Stimulated activated CD4-positive, alpha-beta T cell treated with anti-CD3 and anti-CD28 coated beads, TNF-alpha, amount 100 ng/mL, for 48 hours (primary cell): Measurements from ENCODE around the gene KCND2.
A peak's percentile ranks its signal among the peaks of the same experiment; 100 is the strongest.
"Not testable (repeated sequence)": the region's sequence is repeated elsewhere in the genome, so short reads cannot be mapped to it uniquely, and the experiment has no call there.

Experiments
- DNase-seq, 3 donors: peaks; one replicate each; pipeline ENCODE4 v3.0.0-alpha.2; 2020; ENCODE audit warnings: low read depth in 3 of 3

Gene KCND2

GRCh38 chr7:120502132-120502531, 229.2 kb downstream of the KCND2 start:
- no peak for DNase-seq

- no peak for DNase-seq
These were observed 229.8 kb downstream of the KCND2 start for GRCh38 chr7:120502825-120503224.

- DNase-seq: no peak
These were observed 231.4 kb downstream of the KCND2 start for GRCh38 chr7:120504386-120504785.

GRCh38 chr7:120505770-120506169, 232.8 kb downstream of the KCND2 start:
- DNase-seq: no peak

GRCh38 chr7:120512701-120513100, 239.7 kb downstream of the KCND2 start:
- no peak for DNase-seq

- DNase-seq: no peak
These were observed 246.2 kb downstream of the KCND2 start for GRCh38 chr7:120519224-120519623.

GRCh38 chr7:120521761-120522737, 249.1 kb downstream of the KCND2 start:
- DNase-seq: no peak

- DNase-seq: no peak
These were observed 251.0 kb downstream of the KCND2 start for GRCh38 chr7:120523985-120524384.

- DNase-seq: no peak
These were observed 254.0 kb downstream of the KCND2 start for GRCh38 chr7:120526902-120527509.

GRCh38 chr7:120529736-120530135, 256.8 kb downstream of the KCND2 start:
- no peak for DNase-seq

GRCh38 chr7:120538335-120538734, 265.4 kb downstream of the KCND2 start:
- no peak for DNase-seq

GRCh38 chr7:120539321-120539720, 266.3 kb downstream of the KCND2 start:
- DNase-seq: no peak

GRCh38 chr7:120547605-120548004, 274.6 kb downstream of the KCND2 start:
- DNase-seq: no peak

- DNase-seq: no peak
These were observed 277.6 kb downstream of the KCND2 start for GRCh38 chr7:120550494-120551048.

GRCh38 chr7:120553491-120553890, 280.5 kb downstream of the KCND2 start:
- DNase-seq: no peak

GRCh38 chr7:120554960-120555571, 282.1 kb downstream of the KCND2 start:
- DNase-seq: peak in 1 of 3 donors; percentile 8

GRCh38 chr7:120564145-120564544, 291.2 kb downstream of the KCND2 start:
- DNase-seq: no peak

- no peak for DNase-seq
These were observed 294.2 kb downstream of the KCND2 start for GRCh38 chr7:120567204-120567603.

- DNase-seq: not testable (repeated sequence)
These were observed 305.7 kb downstream of the KCND2 start for GRCh38 chr7:120578657-120579056.

- DNase-seq: no peak
These were observed 309.9 kb downstream of the KCND2 start for GRCh38 chr7:120582916-120583315.

GRCh38 chr7:120583899-120584586, 311.1 kb downstream of the KCND2 start:
- DNase-seq: no peak

- DNase-seq: no peak
These were observed 313.6 kb downstream of the KCND2 start for GRCh38 chr7:120586571-120586970.
